Middle frontal gyrus (tissue), 1 donor: ENCODE data around the gene SPACDR.

Experiments
- DNase-seq: peaks from one replicate; pipeline ENCODE4 v3.0.0-alpha.2; 2015; ENCODE audit warnings: low spot score; ENCODE audit errors: extremely low spot score

Gene SPACDR

DNA sequence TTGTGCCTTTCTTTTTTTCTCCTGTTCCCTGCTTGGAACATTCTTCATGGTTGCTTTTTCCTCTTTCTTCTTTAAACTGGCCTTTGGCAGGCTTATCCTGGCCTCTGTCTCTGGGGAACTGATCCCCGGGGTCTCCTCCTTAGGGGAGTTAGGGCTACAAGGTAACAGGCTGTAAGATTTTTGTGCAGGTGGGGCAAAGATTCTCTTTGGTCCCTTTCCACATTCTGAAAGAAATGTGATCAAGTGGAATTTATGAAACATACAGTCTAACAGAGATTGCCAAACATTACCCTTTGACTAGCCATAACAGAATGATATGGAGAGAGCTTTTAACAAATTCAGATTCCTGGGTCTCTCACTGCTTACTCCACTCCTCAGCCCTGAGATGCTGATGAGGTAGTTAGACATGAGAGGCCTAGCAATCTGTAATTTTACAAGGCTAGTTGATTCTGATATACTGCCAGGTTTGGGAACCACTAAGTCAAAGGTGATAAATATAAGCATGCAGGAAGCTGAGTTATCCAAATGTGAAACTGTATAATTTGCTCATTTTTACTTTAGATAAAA is 44.3 kb downstream of the SPACDR start:
- DNase-seq: no peak

DNA sequence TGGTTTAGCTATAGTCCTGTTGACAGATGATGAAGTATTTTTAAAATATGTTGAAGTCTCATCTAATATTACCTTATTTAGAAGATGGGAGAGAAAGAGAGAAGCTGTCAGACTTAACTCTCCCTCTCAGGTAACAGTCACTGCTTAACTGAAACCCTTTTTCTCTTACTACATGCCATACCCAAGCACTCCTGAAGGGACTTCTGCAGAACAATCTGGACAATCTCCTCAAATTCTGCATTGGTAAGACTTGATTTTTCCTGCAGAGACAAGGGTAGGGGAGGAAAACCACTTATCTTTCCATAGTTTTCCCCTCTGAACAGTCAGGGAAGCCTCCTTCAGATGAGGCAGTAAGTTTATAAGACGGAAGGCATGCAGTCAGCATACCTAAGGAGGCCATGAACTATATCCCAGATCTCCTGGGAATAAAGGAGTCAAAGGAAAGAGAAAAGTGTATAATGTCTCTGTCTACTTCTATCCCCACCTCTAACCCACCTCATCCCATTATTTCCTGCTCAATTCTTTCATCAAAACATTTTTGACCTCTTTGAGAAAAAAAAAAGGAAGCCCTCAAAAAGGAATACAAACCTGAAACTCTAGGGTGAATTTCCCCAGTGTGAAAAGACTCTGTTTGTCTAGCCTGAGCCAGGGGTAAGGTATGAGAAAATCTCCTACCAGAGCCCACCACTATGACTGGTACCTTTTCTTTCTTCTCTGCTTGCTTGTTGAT is 45.0 kb downstream of the SPACDR start:
- DNase-seq: no peak

DNA sequence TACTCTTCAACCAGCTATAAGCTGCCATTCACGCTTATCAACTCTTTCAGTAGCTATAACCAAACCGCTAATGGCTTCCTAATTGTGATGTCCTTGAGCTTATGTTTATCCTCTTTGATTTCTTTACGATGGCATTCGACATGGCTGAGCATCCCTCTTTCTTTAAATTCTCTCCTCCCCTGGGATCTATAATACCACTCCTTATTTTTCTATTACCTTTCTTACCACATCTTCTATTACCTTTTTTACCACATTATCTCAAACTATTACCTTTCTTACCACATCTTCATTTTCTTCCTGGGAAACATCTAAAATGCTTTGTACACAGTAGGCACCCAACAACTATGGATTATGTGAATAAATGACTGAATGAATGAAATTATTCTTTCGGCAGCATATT is 48.6 kb downstream of the SPACDR start:
- no peak for DNase-seq

DNA sequence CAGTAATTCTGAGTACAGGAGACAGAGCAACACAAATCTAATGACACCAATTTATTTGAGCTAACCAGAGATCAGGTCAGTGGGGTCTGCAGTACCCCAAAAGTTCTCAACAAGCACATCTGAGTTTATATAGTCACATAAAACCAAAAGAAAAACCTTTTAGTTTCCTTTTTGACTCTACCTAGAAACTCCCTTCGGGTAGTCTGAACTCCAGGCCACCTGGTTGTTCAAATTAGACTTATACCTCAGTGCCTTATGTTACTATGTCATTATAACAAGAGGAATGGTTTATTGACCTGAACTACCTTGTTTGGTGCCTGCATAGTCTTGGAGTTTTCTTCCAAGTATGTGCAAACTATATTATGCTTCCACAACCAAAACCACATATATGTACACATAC is 50.2 kb downstream of the SPACDR start:
- DNase-seq: no peak

DNA sequence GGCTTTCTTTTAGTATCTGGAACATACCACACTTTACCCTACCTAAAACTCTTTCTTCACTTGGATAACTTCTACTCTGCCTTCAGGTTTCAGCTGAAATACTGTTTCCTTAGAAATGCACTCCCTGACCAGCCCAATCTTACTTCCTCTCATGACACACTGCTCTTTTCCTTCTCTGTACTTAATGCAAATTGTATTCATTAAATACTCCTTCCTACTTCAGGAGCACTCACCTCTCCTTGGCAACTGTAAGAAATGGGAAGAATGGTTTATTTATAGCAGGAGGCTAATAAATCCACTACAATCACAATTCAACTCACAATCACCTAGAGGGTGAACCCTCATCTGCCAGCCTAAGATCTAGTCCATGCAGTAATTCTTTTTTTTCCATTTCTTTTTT is 50.7 kb downstream of the SPACDR start:
- no peak for DNase-seq

DNA sequence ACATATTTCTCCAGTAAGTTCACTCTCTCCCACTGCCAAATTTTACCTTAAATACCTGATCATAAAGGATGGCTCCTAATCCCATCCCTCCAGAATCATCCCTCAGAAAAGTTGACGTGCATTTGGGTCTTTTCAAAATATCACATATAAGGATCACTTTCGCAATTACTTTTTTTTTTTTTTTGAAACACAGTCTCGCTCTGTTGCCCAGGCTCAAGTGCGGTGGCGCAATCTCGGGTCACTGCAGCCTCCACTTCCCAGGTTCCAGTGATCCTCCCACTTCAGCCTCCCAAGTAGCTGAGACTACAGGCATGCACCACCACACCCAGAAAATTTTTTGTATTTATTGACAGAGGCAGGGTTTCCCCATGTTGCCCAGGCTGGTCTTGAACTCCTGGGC is 53.0 kb downstream of the SPACDR start:
- DNase-seq: no peak

DNA sequence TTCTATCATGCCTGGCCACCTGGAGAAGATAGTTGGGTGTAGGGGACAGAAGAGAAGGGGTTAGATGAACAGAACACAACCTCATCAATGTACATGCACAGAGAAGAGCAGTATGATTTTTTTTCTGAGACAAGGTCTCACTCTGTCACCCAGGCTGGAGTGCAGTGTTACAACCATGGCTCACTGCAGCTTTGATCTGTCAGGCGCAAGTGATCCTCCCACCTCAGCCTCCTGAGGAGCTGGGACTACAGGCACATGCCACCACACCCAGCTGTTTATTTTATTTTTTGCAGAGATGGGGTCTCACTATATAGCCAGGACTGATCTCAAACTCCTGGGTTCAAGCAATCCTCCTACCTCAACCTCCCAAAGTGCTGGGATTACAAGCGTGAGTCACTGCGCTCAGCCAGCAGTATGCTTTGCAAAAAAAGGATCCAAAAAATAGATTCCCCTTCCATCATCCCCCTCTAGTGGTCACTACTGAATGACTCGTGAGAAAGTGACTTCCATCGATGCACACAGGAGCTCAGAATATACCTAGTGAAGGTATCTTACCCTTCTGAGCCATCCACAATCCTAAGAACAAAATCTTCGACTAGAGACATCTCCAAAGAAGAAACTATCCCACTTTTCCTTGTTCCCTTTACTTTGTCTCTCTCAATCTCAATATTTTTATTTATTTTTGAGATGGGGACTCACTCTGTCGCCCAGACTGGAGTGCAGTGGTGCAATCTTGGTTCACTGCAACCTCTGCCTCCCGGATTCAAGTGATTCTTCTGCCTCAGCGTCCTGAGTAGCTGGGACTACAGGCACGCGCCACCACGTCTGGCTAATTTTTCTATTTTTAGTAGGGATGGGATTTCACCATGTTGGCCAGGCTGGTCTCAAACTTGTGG is 56.5 kb downstream of the SPACDR start:
- DNase-seq: peak; percentile 11

DNA sequence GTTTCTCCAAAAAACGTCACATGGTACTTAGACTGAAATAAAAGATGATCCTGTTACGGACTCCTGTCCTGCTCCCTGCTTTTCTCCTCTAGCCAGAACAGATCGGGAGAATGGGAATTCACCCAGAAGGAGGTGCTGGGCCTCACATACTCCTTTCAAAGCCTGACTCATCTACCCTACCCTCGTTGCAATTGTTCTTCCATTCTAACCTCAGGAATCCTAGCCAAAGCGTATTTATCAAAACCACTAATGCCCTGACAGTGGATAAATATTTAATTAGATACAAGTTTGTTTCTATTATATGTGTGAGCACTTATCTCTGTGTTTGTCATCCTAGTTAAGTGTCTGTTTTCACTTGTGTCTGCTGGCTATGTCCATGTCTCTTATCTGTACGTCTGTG is 57.3 kb downstream of the SPACDR start:
- DNase-seq: no peak
